Activated CD8-positive, alpha-beta memory T cell treated with anti-CD3 and anti-CD28 coated beads for 24 hours (primary cell): ENCODE data around the gene SPPL3.

Experiments used
- DNase-seq: peaks from one replicate; pipeline ENCODE4 v3.0.0-alpha.2; 2020

Gene SPPL3

DNA sequence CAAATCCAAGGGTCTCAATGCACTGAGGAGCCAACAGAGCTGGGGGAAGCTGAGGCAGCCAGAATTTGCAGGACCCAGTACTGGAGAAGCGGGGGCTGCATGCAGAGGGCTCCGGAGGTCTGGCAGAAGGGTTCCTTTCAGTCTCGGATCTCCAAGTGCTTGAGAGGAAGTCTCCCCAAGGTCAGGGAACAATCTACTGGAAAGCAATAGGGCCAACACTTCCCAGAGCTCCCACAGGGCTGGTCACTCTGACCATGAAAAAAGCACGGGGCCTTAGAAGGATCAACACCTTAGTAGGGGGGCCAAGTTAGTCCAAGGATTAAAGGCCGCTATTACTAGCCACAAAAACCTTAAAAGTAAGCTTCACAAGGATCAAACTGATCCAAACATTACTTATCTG, 31.7 kb downstream of the SPPL3 start:
- no peak for DNase-seq

DNA sequence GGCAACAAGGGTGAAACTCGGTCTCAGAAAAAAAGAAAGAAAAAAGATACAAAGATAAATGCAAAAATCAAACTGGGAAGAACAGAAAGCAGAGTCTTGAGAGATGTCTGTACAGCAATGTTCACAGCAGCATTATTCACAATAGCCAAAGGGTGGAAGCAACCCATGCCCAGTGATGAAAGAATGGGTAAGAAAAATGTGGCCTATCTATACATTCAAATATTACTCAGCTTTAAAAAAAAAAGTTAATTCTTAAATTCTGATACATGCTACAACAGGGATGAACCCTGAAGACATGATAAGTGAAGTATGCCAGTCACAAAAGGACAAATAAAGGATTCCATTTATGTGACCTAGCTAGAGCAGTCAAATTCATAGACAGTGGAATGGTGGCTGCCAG, 33.7 kb downstream of the SPPL3 start:
- DNase-seq = no peak

DNA sequence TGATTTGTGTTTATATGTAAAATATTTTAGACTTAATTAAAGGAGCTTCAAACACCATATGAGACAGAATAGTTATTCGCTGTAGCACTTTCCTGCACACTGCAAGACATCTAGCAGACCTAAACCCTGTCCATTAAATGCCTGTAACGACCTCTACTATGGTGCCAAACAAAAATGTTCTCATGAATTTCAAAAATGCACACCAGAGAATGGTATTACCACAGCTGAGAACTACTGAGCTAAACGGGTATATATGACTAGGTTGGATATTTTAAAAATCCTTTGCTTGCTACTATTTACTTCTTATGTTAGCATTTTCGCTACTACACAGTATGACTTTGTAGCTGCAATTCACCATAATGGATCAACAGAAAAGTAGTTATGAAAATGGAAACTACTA, 34.8 kb downstream of the SPPL3 start:
- DNase-seq = no peak

GRCh38 chr12:120866108-120866507, 38.0 kb downstream of the SPPL3 start:
- no peak for DNase-seq

DNA sequence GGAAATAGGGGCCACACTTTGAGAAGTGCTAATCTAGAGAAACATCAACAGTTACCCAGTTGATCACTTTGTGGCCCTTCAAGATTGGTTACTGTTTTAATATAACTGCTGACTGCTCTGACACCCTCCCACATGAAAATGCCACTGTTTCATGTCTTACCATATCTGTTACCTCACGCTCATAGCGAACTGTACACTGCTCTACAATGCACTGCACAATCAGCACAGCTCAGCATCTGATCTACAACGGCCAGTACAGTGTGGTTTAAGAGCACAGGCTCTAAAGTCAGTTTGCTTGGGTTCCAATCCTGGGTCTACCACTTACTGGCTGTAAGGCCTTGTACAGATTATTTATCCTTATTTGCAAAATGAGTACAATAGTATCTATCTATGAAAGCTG, 39.1 kb downstream of the SPPL3 start:
- no peak for DNase-seq

GRCh38 chr12:120862664-120863063, 41.5 kb downstream of the SPPL3 start:
- no peak for DNase-seq

GRCh38 chr12:120861074-120861795, 42.9 kb downstream of the SPPL3 start:
- DNase-seq = no peak

DNA sequence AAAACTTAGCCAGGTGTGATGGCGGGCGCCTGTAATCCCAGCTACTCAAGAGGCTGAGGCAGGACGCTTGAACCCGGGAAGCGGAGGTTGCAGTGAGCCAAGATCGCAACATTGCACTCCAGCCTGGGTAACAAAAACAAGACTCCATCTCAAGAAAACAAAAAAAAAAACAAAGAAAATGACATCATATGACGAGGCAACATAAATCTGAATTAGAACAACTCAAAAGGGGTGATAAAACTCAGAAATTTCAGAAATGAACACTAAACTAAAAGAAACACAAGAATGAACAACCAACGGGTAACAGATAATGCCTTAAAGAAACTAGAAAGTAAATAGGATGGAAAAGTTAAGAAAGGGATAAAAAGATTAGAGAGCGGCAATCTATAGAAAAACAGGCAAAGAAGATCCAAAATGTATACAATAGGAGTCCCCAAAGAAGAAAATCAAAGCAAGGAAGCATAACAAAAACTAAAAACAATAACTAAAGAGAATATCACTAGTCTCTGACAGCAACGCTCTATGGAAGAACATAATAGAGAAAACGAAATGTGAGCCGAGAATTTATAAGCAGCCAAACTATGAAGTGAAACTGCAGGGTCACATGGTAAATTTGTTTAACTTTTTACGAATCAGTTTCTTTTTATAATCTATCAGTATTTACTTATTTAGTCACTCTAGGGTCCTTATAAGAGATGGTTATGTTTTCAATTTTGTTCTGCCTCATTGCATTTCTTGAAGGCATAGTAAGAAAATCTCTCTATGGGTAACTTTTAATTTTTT, 45.7 kb downstream of the SPPL3 start:
- no peak for DNase-seq

DNA sequence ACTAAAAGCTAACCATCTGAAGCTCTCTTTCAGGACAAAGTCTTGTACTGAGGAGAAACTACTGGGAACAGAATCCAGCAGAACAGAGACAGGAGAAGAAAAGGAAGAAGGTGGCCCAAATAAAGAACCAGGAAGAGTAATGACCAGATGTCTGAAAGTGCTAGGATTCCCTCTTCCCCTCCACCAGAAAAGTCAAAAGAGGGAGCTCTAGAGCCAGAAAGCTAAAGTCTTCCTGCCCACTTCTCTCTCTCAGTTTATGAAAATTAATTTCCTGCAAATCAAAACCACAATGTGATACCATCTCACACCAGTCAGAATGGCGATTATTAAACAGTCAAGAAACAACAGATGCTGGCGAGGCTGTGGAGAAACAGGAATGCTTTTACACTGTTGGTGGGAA, 47.2 kb downstream of the SPPL3 start:
- DNase-seq = no peak

DNA sequence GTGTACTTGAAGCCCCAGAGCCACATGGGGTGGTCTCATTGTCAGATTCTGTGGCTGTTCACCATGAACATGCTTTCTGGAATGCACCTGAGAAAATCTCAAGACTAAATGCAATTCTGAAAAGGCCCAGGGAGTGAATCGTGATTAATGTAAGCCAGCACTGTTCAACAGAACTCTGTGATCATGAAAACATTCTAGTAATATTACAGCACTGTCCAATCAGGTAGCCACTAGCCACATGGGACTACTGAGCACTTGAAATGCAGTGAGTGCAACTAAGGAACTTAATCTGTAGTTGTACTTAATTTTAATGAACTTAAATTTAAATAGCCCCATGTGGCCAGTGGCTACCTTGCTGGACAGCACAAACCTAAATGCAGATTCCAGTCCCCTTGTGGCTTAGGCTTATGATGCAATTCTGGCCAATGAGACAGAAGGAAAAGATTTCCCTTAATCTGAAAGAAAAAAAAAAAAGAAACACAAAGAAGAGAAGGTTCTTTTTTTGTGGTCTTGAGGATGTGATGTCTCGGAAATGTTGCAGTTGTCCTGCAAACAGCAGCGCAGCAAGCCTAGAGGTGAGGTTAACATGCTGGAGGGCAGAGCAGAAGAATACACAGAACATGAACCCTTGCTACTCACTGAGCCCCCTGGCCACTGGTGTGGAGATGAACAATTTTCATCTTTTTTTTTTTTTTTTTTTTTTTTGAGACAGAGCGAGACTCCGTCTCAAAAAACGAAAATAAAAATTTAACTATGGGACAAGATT, 48.2 kb downstream of the SPPL3 start:
- DNase-seq = no peak

DNA sequence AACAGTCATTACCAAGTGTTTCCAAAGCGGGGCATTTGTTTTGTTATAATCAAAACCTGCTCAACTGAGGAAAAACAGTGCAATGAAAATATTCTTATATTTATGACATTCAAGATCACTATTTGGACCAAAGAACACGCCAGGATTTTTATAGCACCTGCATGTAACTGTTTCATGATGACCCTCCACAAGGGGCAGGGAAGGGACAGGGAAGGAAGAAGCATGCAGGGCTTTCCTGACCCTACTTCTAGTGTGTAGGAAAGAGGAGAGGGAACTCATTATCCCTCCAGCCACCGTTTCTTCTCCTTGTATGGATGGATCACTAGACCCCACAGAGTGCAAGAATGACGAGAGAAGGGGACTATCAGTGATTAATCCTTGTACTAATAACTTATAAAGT, 49.4 kb downstream of the SPPL3 start:
- DNase-seq = no peak

DNA sequence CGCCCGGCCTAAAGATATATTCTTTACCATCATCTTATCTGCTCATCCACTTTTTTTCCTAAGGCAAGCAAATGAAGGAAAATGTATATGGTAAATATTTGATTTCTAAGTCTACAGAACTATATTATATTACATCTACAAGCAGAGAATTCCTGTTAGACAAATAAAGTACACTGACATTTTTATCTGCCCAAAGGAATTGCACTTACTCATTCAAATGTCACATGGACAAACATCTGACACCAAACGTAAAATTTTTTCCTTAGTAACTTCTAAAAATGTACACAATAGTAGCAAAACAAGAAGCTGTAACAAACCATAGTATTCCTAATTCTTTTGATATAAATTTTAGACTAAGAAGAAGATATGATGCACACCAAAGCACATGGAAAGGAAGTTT, 51.0 kb downstream of the SPPL3 start:
- DNase-seq = no peak

DNA sequence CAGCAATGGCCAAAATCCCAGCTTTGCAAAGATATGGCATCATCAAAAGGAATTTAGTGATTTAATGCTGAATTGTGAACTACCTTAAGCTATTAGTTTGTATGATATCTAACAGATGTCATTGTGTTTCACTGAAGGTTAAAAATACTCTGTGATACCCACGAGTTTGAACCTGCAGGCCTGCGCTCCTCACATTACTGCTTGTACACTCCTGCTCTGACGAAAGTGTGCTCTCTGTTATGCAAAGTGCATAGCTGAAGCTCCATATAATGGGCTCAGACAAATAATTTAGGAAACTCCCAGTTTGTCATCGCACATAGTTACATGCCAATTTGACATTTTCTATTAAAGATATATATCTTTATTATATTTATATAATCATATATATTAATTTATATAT, 52.2 kb downstream of the SPPL3 start:
- DNase-seq = no peak

DNA sequence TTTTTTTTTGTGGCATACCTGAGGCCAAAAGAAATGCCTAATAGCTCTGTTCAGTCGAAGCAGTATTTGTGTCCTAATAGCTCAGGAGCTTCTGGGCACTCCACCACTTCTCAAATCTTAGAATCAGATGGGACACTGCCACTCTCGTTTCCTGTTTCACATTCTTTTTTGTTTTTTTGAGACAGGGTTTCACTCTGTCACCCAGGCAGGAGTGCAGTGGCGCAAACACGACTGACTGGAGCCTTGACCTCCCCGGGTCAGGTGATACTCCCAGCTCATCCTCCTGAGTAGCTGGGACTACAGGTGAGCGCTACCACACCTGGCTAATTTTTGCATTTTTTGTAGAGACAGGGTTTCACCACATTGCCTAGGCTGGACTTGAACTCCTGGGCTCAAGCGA, 52.7 kb downstream of the SPPL3 start:
- DNase-seq = no peak

GRCh38 chr12:120849765-120850164, 54.4 kb downstream of the SPPL3 start:
- no peak for DNase-seq

DNA sequence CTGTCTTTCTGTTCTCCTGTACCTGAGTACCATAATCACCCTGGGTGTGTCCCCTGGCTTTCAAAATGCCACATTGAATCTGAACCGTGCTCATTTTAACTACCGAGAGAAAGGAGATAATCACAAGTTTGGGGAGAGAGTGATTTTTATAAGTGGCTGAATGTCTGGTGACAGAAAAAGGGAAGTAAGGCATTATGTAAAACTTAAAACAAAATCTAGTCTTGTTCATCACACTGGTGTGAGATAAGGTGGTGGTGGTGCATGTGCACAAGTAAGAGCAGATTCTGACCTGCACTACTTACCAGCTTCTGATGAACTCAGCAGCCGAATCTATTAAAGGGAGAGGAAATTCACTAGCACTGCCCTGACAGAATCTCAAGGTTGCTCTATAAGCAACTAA, 56.3 kb downstream of the SPPL3 start:
- DNase-seq = no peak

DNA sequence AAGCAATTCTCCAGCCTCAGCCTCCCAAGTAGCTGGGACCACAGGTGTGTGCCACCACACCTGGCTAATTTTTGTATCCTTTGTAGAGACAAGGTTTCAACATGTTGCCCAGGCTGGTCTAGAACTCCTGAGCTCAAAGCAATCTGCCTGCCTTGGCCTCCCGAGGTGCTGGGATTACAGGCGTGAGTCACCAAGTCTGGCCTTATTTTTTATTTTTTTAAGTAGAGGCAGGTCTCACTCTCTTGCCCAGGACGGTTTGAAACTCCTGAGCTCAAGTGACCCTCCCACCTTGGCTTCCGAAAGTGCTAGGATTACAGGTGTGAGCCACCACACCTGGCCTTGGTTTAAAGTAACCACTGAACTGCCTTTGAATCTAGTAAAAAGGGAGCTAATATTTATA, 56.8 kb downstream of the SPPL3 start:
- no peak for DNase-seq

GRCh38 chr12:120846721-120847120, 57.4 kb downstream of the SPPL3 start:
- DNase-seq = no peak

DNA sequence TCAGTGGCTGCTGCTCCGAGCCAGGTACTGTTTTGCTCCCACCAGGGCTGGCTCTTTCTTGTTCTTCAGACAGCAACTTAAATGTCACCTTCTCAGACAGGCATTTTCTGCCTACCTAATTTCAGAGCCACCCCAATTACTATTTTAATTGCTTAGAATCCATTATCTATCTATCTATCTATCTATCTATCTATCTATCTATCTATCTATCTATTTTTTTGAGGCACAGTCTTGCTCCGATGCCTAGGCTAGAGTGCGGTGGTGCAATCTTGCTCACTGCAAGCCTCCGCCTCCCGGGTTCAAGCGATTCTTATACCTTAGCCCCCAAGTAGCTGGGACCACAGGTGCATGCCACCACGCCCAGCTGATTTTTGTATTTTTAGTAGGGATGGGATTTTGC, 58.5 kb downstream of the SPPL3 start:
- DNase-seq = no peak

DNA sequence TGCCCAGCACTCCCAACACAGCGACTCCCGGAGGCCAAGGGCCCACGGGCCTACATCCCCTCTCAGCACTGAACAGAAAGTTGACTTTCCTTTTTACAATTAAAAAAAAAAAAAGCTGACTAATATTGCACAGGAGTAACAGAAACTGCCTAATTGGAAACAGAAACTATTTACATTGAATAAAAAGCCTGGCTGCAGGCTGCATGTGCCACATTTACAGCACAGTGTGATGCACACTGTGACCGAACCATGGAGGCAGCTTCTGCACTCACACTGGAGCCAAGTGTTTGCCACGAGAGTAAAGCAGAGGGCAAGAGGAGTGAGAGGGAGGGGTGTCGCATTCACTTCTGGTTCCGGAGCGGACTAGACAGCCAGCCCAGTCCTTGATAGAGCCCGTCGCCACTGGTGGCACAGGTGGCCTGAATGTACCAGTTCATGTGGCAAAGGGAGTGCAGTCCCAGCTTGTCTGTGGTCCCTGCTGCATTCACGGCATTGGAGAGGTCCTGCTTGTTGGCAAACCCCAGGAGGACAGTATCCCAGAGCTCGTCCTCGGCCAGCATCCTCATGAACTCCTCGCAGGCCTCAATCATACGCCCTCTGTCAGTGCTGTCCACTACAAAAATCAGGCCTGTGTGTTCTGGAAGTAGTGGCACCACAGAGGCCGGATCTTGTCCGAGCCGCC, 59.2 kb downstream of the SPPL3 start:
- no peak for DNase-seq

DNA sequence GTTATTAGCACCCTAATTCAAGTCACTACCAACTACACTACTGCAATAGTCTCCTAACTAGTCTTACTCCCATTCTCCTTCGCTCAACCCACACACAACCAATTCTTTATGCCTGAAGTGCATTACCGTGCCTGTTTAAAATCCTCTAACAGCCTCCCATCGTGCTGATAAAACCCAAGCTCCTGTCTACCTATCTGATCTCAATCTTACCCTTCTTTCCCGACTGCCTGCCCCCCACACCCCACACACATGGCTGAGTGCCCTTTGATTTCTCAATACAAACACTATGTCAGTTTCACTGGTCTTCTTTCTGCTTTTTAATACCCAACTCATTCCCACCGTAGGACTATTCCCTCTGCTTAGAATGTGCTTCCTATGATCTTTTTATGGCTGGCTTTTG, 59.9 kb downstream of the SPPL3 start:
- no peak for DNase-seq

- no peak for DNase-seq
Measured at GRCh38 chr12:120843472-120843871, 60.7 kb downstream of the SPPL3 start.

- DNase-seq = no peak
Measured at GRCh38 chr12:120842595-120842994, 61.6 kb downstream of the SPPL3 start.
